CD4-positive, alpha-beta T cell (primary cell): ENCODE results near the gene IL17REL. TPM values are rescaled to one million over a fixed set of nuclear protein-coding genes. Genes with fewer than 3 reads are reported as not detected.

ENCODE experiments used
- ATAC-seq: fragments of 200-7000 bp; cut with Tn5 transposase; one replicate; pipeline ENCODE4 v1.10.0; 2022; ENCODE audit warnings: mild to moderate bottlenecking; ENCODE audit not compliant: poor library complexity
- CTCF ChIA-PET: fragments of 350-600 bp; sonication (Branson Sonifier 250); formaldehyde crosslinking; loops from one replicate; lab custom pipeline; 2021; ENCODE audit warnings: antibody characterized with exemption, inconsistent platforms; lab: Charles Lee
- POLR2A ChIA-PET: fragments of 350-600 bp; sonication (Branson Sonifier 250); formaldehyde crosslinking; loops from one replicate; lab custom pipeline; 2021; ENCODE audit warnings: antibody characterized with exemption, inconsistent platforms; lab: Charles Lee
- DNase-seq, 14 experiments: peaks; one replicate each; pipeline ENCODE4 v3.0.0-alpha.2; 2013 to 2020; ENCODE audit warnings: mixed read lengths in 2 of 14
- H3K27ac ChIP-seq, 2 donors: one replicate each; pipeline versions ENCODE4 v1.5.1 to v1.7.0; 2013; ENCODE audit warnings: low read length in 2 of 2, low read depth in 1 of 2, mild to moderate bottlenecking in 1 of 2
- H3K27me3 ChIP-seq, 2 experiments: 1 replicate in 1 of 2; 2 replicates in 1 of 2; pipeline versions ENCODE4 v1.6.1 to v1.7.0; 2013; ENCODE audit warnings: low read length in 2 of 2, control low read depth in 1 of 2, mild to moderate bottlenecking in 1 of 2, moderate library complexity in 1 of 2; ENCODE audit not compliant: insufficient read depth in 2 of 2, control insufficient read depth in 1 of 2
- H3K36me3 ChIP-seq: one replicate; pipeline ENCODE4 v1.6.1; 2013; ENCODE audit warnings: low read length, control low read depth; ENCODE audit not compliant: insufficient read depth
- H3K4me1 ChIP-seq: one replicate; pipeline ENCODE4 v1.6.1; 2013; ENCODE audit warnings: low read length, control low read depth; ENCODE audit not compliant: insufficient read depth
- H3K4me3 ChIP-seq: one replicate; pipeline ENCODE4 v1.5.1; 2013; ENCODE audit warnings: mild to moderate bottlenecking, low read length, moderate library complexity
- H3K9me3 ChIP-seq, 2 experiments: 1 replicate in 1 of 2; 2 replicates in 1 of 2; pipeline versions ENCODE4 v1.6.1 to v1.7.0; 2013; ENCODE audit warnings: low read length in 2 of 2, mild to moderate bottlenecking in 2 of 2, control low read depth in 1 of 2, moderate library complexity in 1 of 2; ENCODE audit not compliant: control insufficient read depth in 1 of 2, insufficient read depth in 1 of 2
- H3K27ac Mint-ChIP-seq: one replicate; pipeline ENCODE4 v1.8.0; 2020; ENCODE audit warnings: mixed read lengths
- H3K27me3 Mint-ChIP-seq: one replicate; pipeline ENCODE4 v1.8.0; 2021; ENCODE audit warnings: mixed read lengths
- H3K36me3 Mint-ChIP-seq: one replicate; pipeline ENCODE4 v1.8.0; 2021; ENCODE audit warnings: low read depth, mixed read lengths
- H3K4me1 Mint-ChIP-seq: one replicate; pipeline ENCODE4 v1.8.0; 2021; ENCODE audit warnings: low read depth, mixed read lengths
- H3K4me3 Mint-ChIP-seq: one replicate; pipeline ENCODE4 v1.8.0; 2020; ENCODE audit warnings: mild to moderate bottlenecking, mixed read lengths
- H3K9me3 Mint-ChIP-seq: one replicate; pipeline ENCODE4 v1.8.0; 2020; ENCODE audit warnings: mixed read lengths
- CTCF ChIP-seq: fragments of 200-600 bp; IDR thresholded peaks from one replicate; pipeline ENCODE4 v1.8.0; 2022; ENCODE audit warnings: antibody characterized with exemption, mild to moderate bottlenecking
- intact Hi-C, 2 experiments: fragments of 100-400 bp; cut with DNase I in 1 of 2; cut with micrococcal nuclease in 1 of 2; formaldehyde crosslinking; loops; one replicate each; pipeline versions ENCODE4 v1.15.1 to v1.9.0; 2023 to 2025; cut with DNase I, micrococcal nuclease
- total RNA-seq, 174 experiments: library from RNA in 2 of 174; stranded (reverse) in 2 of 174; gene quantifications; one replicate each; pipeline ENCODE4 v1.2.3 and lab custom pipeline; 2021 to 2026

Gene IL17REL
- total RNA-seq, 2 experiments from 2014 or later, result not detected

DNA sequence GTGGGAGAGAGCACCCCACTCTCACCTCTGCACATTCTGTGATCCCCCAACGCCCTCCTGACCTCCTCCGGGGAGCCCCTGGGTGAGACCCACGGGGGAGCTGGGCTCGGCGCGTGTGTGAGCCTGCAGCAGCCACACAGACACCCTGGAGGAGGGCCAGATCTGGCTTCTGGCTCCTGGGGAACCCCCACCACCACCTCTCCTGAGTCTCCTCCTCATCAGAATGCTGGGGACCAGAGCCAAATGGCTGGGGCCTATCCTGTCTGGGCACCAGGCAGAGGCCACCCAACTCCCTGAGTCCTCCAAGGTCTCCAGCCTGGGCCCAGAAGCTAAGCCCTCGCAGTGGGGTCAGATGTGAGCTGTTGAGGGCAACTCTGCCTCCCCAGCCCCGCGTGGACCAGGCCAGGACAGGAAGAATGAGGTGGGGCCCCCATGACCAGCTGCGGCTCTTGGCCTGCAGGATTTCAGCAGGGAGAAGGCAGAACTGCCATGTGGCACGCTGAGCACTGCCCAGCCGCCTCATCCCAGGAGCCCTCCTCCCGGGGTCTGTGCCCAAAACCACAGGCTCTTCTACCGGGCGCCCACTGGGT is 57.5 kb downstream of the IL17REL start:
- ChIA-PET CTCF (interaction anchor here (1.8 kb wide), 1 partner anchor 25 kb away, joined by 7 read pairs; no protein-coding TSS in a partner anchor), POLR2A (interaction anchor here (0.9 kb wide), 1 partner anchor 19 kb away, joined by 3 read pairs; no protein-coding TSS in a partner anchor)
- no peak for TF ChIP-seq CTCF
- H3K27ac ChIP-seq, result no peak overlapping the region
- H3K4me3 Mint-ChIP-seq, result no peak overlapping the region
- no peaks in the 10 kb centered on the region for H3K9me3 ChIP-seq
- H3K27me3 Mint-ChIP-seq, result no peaks in the 10 kb centered on the region
- peaks cover 10% of the 10 kb centered on the region for H3K4me1 ChIP-seq
- ATAC-seq, result no peak
- no peaks in the 10 kb centered on the region for H3K27me3 ChIP-seq
- H3K36me3 Mint-ChIP-seq, result peaks cover 6% of the 10 kb centered on the region
- no peak for DNase-seq
- H3K4me3 ChIP-seq, result no peak overlapping the region
- H3K4me1 Mint-ChIP-seq, result no peaks in the 10 kb centered on the region
- intact Hi-C loops, result no loop called here
- no peak overlapping the region for H3K27ac Mint-ChIP-seq
- H3K36me3 ChIP-seq, result no peaks in the 10 kb centered on the region
- no peaks in the 10 kb centered on the region for H3K9me3 Mint-ChIP-seq

DNA sequence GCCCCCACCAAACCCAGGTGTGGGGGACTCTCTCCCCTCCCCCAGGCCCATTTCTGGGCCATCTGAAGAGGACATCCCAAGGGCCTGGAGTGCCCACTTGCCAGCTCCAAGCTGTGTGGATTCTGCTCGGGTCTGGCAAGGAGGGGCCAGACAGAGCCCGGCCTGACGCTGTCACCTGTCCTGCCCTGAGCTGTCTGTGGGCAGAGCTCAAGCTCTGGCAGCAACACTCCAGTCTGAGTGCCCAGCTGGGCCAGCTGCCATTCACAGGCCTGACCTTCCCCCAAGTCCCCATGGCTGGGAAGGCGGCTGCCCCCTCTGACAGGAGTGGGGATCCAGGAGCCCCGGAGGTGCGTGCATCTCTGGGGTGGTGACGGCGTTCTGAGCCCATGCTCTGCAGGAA is 58.2 kb downstream of the IL17REL start:
- POLR2A ChIA-PET, result no interaction called here
- Mint-ChIP-seq H3K27ac (no peak overlapping the region), H3K4me3 (no peak overlapping the region), H3K9me3 (no peaks in the 10 kb centered on the region), H3K4me1 (no peaks in the 10 kb centered on the region), H3K27me3 (no peaks in the 10 kb centered on the region), H3K36me3 (peaks cover 6% of the 10 kb centered on the region)
- no peak for TF ChIP-seq CTCF
- DNase-seq (no peak), ATAC-seq (no peak)
- no peaks in the 10 kb centered on the region for H3K27me3 ChIP-seq
- intact Hi-C loops, result no loop called here
- no peaks in the 10 kb centered on the region for H3K9me3 ChIP-seq
- no peak overlapping the region for H3K4me3 ChIP-seq
- no peak overlapping the region for H3K27ac ChIP-seq
- H3K4me1 ChIP-seq, result peaks cover 4% of the 10 kb centered on the region
- CTCF ChIA-PET, result no interaction called here
- no peaks in the 10 kb centered on the region for H3K36me3 ChIP-seq

GRCh38 chr22:49953680-49954344 is 58.8 kb downstream of the IL17REL start:
- Mint-ChIP-seq H3K36me3 (peaks cover under 1% of the 10 kb centered on the region), H3K4me3 (no peak overlapping the region), H3K27ac (no peak overlapping the region), H3K9me3 (no peaks in the 10 kb centered on the region), H3K4me1 (no peaks in the 10 kb centered on the region), H3K27me3 (no peaks in the 10 kb centered on the region)
- no peaks in the 10 kb centered on the region for H3K36me3 ChIP-seq
- TF ChIP-seq CTCF, result no peak
- no peaks in the 10 kb centered on the region for H3K27me3 ChIP-seq
- H3K4me3 ChIP-seq, result no peak overlapping the region
- intact Hi-C loops, result no loop called here
- CTCF ChIA-PET, result no interaction called here
- H3K4me1 ChIP-seq, result no peaks in the 10 kb centered on the region
- ATAC-seq (no peak), DNase-seq (no peak)
- POLR2A ChIA-PET, result no interaction called here
- H3K27ac ChIP-seq, result no peak overlapping the region
- no peaks in the 10 kb centered on the region for H3K9me3 ChIP-seq
